GM18907 (cell line): ENCODE data around the gene MUC5B.
"Not testable (repeated sequence)": the region's sequence is repeated elsewhere in the genome, so short reads cannot be mapped to it uniquely, and the experiment has no call there.

ENCODE experiments used
- ATAC-seq: cut with Tn5 transposase; IDR thresholded peaks from one replicate; pipeline ENCODE4 v1.9.1; 2021; ENCODE audit warnings: mild to moderate bottlenecking, moderate library complexity; ENCODE audit not compliant: unreplicated experiment

The MUC5B gene

DNA sequence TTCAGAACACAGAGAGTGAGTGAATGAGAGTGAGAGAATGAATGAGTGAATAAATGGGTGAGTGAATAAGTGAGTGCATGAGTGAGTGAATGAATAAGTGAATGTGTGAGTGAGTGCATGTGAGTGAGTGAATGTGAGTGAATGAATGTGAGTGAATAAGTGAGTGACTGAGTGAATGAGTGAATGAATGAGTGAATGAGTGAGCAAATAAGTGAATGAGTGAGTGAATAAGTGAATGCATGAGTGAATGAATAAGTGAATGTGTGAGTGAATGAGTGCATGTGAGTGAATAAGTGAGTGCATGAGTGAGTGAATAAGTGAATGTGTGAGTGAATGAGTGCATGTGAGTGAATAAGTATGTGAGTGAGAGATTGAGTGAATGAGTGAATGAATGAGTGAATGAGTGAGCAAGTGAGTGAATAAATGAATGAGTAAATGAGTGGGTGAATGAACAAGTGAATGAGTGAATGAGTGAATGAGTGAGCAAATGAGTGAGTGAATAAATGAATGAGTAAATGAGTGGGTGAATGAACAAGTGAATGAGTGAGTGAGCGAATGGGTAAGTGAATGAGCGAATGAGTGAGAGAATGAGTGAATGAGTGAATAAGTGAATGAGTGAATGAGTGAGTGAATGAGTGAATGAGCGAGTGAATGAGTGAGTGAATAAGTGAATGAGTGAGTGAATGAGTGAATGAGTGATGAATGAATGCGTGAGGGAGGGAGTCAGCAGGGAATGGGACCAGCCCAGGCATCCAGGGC lies 21.3 kb upstream of the MUC5B start:
- no peak for ATAC-seq

DNA sequence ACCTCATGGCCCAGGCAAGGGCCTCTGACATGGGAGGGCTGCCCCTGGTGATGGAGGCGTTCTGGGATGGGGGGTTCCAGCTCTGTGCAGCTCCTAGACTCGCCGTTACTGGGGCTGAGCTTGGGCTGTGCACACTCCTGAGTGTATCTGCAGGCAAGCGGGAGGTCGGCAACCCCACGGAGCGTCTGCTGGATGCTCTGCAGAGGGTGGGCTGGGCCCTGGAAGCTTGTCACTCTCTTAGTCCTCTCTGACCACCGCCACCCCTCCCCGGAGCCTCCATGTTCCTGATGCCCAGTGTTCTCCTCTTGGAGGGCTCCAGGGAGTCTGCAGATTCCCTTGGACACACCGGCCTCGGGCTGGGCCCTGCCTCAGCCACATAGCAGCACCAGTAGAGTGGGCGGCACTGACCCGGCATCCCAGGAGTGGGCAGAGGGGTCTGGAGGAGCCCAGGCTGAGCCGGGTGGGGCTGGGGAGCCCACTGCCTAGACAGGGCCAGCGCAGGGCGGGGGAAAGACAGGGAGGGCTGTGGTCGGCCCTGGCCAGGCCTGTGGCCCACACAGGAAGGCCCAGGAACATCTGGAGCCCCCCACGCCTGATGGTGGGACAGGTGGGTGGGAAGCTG lies 20.6 kb upstream of the MUC5B start:
- no peak for ATAC-seq

DNA sequence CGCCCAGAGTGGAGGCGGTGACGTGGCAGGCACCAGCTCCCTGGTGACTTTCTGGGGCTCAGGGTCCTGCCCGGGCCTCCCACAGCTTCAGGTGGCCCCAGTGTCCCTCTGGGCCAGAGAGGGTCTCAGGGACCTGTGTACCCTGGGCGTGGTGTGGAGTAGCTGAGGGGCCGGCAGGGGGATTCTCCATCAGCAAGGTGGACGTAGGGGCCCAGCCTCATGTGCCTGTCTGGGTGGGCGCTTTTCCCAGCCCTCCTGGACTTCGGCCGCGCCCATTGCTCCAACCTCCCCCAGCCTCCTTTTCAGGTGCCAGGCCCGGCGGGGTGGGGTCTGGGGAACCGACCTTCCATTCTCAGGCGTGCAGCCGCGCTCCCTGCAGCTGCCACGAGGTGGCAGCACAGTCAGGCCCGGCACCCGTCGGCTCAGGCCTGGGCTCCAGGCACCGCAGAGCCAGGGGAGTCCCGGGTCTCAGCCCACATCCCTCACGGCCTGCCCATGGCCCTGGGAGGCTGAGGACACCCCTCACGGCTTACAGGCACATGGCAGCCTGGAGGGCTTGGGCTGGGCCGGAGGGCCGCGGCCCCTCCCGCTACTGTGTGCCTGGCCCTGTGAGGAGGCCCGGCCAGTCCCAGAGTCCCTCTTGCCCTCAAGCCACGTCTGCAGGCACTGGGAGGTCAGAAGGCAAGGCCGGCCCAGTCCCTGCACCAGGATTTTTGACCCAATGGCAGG lies 19.9 kb upstream of the MUC5B start:
- no peak for ATAC-seq

DNA sequence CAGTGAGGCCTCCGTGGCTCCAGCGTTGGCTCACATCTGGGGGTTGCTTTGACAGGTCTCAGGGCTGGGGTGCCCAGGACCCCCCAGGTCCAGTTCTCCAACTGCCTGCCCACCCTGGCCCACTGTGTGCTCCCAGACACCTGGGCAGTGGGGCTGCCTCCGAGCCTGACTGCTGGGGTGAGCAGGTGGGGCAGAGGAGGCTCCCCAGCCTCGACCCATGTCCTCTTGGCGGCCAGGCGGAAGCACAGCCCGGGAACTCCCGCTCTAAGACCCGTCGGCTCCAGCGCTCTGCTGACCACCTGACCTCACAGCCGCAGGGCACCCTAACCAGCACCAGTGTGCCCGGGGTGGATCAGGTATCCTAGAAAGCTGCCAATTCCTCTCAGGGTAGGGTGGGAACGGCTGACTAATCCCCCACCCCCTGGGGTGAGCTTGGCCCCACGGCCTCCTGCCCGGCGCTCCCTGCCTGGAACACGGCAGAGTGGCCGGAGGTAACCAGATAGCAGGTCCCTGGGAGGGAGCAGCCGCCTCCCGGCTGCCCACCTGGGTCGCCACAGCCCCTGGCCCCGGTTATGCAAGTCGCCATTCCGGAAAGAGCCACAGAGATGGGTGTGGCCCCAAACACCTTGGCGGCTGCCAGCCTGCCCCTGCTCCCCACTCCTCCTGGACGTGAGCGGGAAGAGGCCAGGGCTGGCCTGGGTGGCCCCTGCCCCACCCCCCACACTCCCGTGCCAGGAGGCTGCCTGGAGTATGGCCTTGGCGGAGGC lies 19.2 kb upstream of the MUC5B start:
- ATAC-seq: no peak

DNA sequence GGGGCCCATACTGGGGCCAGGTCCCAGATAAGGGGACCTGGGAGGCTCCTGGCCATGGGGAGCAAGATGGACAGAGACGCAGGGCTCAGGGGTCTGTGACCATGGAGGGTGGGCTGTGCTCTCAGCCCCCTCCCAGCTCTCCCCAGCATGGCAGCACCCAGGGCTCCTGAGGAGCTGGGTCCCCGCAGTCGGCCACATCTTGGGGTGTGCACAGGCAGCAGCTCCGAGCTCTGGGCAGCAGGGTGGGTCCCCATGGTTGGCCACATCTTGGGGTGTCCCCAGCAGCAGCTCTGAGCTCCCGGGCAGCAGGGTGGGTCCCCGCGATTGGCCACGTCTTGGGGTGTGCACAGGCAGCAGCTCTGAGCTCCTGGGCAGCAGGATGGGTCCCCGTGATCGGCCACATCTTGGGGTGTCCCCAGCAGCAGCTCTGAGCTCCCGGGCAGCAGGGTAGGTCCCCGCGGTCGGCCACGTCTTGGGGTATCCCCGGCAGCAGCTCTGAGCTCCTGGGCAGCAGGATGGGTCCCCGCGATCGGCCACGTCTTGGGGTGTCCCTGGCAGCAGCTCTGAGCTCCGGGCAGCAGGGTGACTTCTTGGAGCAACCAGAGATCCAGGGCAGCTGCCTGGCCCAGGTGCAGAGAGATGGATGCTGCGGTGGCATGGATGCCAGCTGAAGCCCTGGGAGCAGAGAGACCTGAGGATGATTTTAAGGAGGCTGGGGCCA lies 18.3 kb upstream of the MUC5B start:
- no peak for ATAC-seq

DNA sequence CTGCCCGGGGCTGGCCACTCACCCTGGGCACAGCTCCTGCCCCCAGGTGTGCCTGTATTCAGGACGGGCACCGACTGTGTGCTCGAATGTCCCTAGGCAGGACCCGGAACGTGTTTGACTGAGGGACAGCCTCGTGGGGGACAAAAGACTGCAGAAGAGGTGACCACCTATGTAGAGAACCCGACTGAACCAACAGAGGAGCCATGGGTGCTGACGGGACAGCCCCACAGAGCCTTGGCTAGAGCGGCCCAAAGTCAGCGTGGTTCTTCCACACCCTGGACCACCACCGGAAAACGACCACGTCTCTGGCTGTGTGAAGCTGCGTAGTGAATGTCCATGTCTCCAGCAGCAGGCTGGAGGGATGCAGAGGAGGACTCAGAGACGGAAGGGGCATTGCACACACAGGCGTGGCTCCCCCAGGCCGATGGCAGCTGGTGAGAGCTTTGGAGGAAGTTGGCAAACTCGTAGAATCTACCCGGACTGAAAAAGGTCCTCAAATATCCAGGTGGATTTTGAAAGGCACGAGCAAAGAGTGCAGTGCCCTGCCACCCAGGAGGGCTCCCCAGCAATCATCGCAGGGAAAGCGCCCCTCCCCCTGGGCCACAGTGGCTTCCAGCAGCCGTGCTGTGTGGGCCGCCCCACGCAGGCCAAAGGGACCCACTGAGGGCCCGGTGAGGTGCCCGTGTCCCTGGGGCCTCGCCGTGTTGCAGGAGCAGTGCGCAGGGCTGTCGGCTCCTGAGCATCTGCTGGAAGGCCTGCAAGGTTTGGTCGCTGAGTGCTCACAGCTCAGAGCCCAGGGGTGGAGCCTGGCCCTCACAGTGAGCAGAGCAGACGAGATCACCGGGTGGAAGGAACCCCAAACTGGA lies 17.5 kb upstream of the MUC5B start:
- no peak for ATAC-seq

DNA sequence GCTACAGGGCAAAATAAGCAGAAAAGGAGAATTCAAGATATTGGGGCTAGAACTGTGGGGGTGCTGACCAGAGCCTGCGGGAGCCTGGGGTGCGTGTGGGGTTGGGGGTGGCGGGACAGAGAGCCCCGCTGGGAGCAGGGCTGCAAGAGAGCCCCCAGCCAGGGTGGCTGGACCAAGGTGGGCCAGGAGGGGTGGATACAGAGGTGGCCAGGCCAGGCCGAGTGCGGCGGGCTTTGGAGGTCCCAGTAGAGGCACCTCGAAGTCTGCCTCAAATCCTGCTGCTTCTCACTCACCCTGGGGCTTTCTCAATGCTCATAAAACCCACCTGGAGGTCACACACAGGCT lies 16.9 kb upstream of the MUC5B start:
- no peak for ATAC-seq

DNA sequence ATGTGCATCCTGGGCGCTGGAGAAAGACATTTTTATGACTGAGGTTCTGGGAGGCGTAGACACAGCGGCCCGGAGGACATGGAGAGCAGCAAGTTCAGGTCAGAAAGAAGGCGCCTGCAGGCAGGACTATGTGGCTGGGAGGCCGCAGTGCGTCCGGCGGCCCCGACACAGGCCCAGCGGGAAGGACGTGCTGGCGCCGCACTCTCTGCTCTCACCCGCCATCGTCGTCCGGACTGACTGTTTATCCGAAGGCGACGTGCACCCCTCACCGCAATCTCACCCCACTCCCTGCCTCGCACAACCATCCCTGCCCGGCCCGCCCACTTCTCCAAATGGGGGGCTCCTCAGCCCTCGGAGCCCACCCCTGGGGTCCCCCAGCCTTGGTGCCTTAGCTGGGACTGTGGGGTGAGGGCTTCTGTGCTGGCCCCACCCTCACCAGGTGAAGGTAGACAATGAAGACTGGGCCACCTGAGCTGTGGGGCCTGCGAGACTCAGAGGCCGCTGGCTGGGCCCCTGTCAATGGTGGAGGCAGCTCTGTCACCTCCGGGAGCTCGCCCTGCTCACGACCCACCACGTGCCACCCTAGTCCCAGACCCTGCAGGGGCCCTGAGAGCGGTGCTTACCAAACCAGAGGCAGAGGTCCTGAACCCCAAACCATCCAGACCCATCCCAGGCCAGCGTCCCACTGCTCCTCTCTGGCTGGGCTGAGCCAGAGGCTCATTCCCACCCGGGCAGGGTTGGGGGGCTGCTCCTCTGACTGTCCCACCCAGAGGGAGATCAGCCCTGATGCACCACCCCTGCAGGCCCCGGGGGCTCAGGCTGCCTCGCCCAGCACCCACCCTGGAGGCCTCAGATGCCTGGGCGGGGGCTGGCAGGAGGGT lies 16.2 kb upstream of the MUC5B start:
- no peak for ATAC-seq

DNA sequence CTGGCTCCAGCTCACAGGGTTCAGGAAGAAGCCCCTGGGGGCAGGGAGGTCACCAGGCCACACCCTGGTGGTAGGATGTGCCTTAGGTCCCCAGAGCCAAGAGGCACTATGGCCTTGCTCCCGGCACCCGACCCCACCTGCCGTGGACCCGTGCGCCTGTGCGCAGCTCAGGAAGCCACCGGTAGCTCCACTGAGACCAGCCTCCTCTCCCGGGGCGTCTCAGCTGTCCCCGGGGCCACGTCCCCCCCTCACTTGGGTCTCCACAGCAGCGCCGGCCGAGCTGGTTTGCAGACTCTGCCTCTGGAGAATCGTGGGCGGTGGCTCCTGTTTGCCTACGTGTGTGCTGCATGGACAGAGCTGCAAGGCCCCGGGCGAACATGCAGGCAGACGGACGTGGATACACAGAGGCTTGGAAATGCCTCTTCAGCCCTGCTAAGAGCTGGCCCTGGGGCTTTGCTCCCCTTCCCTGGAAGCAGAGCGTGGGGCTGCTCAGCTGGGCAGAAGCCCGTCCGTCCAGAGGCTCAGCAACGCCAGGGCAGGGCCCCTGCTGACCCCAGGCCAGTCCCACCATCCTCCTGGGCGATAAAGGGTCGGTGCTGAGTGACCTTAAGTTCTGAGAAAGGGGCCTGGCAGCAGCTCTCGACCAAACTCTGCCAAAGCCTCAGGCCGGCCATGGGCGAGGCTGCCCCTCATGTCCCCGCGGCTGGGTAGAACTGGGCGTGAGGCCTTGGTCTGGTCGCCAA lies 15.3 kb upstream of the MUC5B start:
- ATAC-seq: no peak

DNA sequence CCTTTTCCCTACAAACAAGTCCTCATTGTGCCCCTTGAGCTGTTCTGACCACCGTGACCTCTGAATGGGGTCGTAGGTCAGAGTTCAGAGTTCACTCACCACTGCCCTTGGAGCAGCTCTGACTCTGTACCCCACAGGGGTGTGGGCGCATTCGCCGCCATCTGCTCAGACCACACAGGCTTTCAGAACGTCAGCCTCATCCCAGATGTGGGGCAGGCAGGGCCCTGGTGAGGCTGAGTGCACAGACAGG lies 14.8 kb upstream of the MUC5B start:
- ATAC-seq: no peak

DNA sequence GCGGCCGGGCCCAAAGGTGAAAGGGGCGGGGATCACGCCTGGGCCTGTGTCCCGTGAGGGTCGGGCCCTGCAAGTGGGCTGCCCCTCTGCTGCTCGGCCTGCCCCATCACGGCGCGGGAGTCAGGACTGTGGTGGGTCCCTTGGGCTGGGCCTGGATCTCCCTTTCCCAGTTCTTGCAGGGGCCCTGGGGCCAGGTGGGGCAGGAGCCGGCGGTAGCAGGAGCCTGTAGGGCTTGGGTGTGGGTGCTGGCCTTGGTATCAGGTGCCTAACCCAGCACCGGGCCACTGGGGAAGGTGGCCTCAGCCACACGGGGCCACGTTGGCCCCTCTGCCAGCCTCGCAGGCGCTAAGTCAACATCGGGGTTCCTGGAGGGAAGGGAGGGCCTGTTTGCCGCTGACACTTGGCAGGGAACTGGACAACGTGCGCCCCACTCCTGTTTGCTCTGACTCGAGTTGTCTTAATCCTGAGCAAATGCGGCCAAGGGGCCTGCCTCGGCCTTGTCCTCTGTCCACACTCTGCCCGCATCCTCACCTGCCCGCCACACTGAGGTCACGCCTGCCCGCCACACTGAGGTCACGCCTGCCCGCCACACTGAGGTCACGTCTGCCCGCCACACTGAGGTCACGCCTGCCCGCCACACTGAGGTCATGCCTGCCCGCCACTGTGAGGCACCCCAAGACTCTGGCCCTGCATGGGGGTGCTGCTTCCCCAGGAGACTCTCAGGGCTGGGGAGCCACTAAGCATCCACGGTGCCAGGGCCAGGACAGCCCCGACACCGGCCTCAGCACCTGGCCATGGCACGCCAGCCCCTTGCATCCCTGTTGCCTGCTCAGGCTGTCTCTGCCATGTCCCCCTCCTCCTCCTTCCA lies 14.2 kb upstream of the MUC5B start:
- no peak for ATAC-seq

DNA sequence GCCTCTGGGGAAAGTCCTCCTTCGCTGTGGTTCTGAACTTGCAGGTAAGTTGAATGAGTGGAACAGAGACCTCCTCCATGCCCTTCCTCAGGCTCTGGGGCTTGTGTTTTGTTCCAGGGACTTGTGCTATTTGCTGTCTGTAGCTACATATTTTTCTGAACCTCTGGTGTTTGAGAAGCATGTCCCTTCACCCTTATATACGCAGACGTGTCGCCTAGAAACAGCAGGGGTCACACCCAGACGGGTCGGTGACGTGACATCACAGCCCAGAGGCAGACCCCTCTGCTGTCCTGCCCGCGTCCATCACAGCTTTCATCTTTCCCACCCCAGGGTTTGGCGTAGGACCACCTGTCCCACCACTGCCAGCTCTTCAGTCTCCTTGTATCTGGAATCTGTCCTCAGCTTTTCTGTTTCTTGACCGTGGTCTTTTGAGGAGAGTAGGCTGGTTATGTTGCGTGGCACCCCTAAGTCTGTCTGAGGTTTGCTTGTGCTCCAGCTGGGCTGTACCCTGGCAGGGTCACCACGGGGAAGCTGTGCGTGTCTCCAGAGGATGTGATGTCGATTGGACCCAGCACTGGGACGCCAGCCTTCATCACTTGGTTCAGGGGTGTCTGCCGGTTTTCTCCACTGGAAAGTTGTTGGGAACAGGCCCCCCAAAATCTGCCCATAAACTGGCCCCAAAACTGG lies 13.4 kb upstream of the MUC5B start:
- ATAC-seq: no peak

DNA sequence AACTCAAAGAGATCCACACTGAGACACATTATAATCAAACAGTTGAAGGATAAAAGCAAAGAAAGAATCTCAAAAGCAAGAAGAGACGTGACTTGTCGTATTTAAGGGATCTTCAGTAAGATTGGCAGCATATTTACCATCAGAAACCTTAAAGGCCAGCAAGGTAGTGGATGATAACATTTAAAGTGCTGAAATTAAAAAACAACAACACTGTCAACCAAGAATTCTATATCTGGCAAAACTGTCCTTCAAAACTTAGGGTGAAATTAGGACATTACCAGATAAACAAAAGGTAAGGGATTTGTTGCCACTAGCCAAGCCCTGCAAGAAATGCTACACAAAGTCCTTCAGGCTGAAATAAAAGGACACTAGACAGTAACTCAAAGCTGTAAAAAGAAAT lies 11.0 kb upstream of the MUC5B start:
- no peak for ATAC-seq

DNA sequence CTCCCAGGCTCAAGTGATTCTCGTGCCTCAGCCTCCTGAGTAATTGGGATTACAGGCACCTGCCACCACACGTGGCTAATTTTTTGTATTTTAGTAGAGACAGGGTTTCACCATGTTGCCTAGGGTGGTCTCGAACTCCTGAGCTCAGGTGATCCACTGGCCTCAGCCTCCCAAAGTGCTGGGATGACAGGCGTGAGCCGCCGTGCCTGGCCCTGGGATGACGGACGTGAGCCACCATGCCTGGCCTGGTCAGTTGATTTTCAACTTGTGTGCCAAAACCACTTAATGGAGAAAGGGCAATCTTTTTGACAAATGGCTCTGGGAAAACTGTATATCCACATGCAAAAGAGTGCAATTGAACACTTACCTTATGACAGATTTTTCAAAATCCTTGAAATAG lies 7.0 kb upstream of the MUC5B start:
- ATAC-seq: not testable (repeated sequence)

DNA sequence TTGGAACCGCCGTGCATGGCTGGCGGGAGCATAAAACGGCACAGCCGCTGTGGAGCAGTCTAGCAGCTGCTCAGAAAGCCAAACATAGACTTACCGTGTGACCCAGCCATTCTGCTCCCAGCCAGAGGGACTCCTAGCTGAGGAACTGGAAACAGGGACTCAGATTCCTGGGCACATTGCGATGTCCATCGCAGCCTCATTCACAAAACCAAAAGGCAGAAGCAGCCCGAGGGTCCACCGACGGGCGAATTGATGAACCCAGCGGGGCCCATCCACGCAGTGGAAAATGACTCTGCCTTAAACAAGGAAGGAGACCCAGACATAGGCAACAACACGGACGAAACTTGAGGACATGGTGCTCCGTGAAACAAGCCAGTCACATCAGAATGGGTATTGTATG lies 5.7 kb upstream of the MUC5B start:
- ATAC-seq: no peak

DNA sequence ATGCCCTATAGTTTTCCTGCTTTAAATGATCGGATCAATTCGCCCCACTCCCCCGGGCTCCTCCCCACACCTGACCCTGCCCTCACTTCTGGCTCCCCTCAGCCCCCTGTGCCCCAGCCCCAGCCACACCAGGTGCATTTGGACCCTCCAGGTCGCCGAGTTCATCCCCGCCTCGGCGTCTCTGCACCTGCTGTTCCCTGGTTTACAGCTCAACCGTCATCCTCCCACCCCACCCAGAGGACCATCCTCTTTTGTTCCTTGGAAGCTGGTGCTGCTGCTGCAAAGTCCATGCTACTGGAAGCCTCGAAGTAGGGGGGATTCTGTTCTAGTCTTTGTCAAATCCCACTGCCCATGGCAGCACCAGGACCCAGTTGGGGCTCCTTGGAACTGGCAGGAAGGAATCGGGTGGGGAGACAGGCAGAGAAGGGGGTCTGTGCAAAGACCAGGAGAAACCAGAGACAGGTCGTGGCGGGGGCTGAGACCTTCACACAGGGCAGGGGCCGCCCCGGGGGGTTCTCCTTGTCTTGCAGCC lies 4.5 kb upstream of the MUC5B start:
- ATAC-seq: no peak
